ENCODE results near the gene CORIN. TPM values are rescaled to one million over a fixed set of nuclear protein-coding genes. Genes with fewer than 3 reads are reported as not detected.

CORIN gene
- total RNA-seq, 6 experiments from 2014 or later = 0.12 to 0.44 (median 0.16) TPM; not detected in 1

GRCh38 chr4:47876310-47876709, 38.4 kb upstream of the CORIN start:
- DNase-seq (no peak), ATAC-seq (no peak)
- Histone ChIP-seq H3K27me3 (no peaks in the 10 kb centered on the region), H3K4me3 (no peak overlapping the region), H3K36me3 (peaks cover 0 to 23% (median 7%) of the 10 kb centered on the region in 4 donors), H3K4me1 (no peaks in the 10 kb centered on the region), H3K27ac (no peak overlapping the region), H3K9me3 (no peaks in the 10 kb centered on the region)
- TF ChIP-seq POLR2A (IDR thresholded peaks at IDR 0.05) = no peak
- TF ChIP-seq CTCF (IDR thresholded peaks at IDR 0.05) = no peak
- intact Hi-C loops (cut with DNase I) = no loop called here

- WGBS (ENCODE audit: insufficient coverage, low coverage, low lambda C conversion rate, missing lambda C conversion rate) = 75% methylated on average over 3 of the region's 3 CpGs
- TF ChIP-seq POLR2A (IDR thresholded peaks at IDR 0.05) = no peak
- no peak for TF ChIP-seq CTCF (IDR thresholded peaks at IDR 0.05)
- DNase-seq (no peak), ATAC-seq (no peak)
- intact Hi-C loops (cut with DNase I) = no loop called here
- H3K27me3 ChIP-seq = no peaks in the 10 kb centered on the region
- H3K4me1 ChIP-seq = no peaks in the 10 kb centered on the region
- no peak overlapping the region for H3K4me3 ChIP-seq
- no peak overlapping the region for H3K27ac ChIP-seq
- H3K36me3 ChIP-seq = peaks cover 0 to 23% (median 7%) of the 10 kb centered on the region in 4 donors
- H3K9me3 ChIP-seq = no peaks in the 10 kb centered on the region
Measured at GRCh38 chr4:47873877-47874541, 36.1 kb upstream of the CORIN start.

GRCh38 chr4:47863486-47863885, 25.6 kb upstream of the CORIN start:
- no peaks in the 10 kb centered on the region for H3K27me3 ChIP-seq
- TF ChIP-seq CTCF (IDR thresholded peaks at IDR 0.05) (no peak), POLR2A (IDR thresholded peaks at IDR 0.05) (no peak)
- no peak for ATAC-seq
- H3K9me3 ChIP-seq = no peaks in the 10 kb centered on the region
- intact Hi-C loops (cut with DNase I) = no loop called here
- 91% methylated on average over 2 of the region's 4 CpGs for WGBS (ENCODE audit: insufficient coverage, low coverage, low lambda C conversion rate, missing lambda C conversion rate)
- DNase-seq = no peak
- no peaks in the 10 kb centered on the region for H3K36me3 ChIP-seq
- no peaks in the 10 kb centered on the region for H3K4me1 ChIP-seq
- H3K4me3 ChIP-seq = no peak overlapping the region
- H3K27ac ChIP-seq = no peak overlapping the region

GRCh38 chr4:47862297-47862696, 24.4 kb upstream of the CORIN start:
- no peaks in the 10 kb centered on the region for H3K4me1 ChIP-seq
- 92% methylated on average over 3 of the region's 3 CpGs for WGBS (ENCODE audit: insufficient coverage, low coverage, low lambda C conversion rate, missing lambda C conversion rate)
- DNase-seq (no peak), ATAC-seq (no peak)
- intact Hi-C loops (cut with DNase I) = no loop called here
- H3K27ac ChIP-seq = no peak overlapping the region
- no peak overlapping the region for H3K4me3 ChIP-seq
- no peaks in the 10 kb centered on the region for H3K36me3 ChIP-seq
- TF ChIP-seq CTCF (IDR thresholded peaks at IDR 0.05) = no peak
- TF ChIP-seq POLR2A (IDR thresholded peaks at IDR 0.05) = no peak
- no peaks in the 10 kb centered on the region for H3K9me3 ChIP-seq
- H3K27me3 ChIP-seq = no peaks in the 10 kb centered on the region

GRCh38 chr4:47860305-47860704, 22.4 kb upstream of the CORIN start:
- H3K9me3 ChIP-seq = no peaks in the 10 kb centered on the region
- 81% methylated on average over 1 of the region's 1 CpG for WGBS (ENCODE audit: insufficient coverage, low coverage, low lambda C conversion rate, missing lambda C conversion rate)
- no peak overlapping the region for H3K27ac ChIP-seq
- no peaks in the 10 kb centered on the region for H3K27me3 ChIP-seq
- no peaks in the 10 kb centered on the region for H3K4me1 ChIP-seq
- H3K36me3 ChIP-seq = no peaks in the 10 kb centered on the region
- TF ChIP-seq CTCF (IDR thresholded peaks at IDR 0.05) (no peak), POLR2A (IDR thresholded peaks at IDR 0.05) (no peak)
- DNase-seq (no peak), ATAC-seq (no peak)
- intact Hi-C loops (cut with DNase I) = no loop called here
- no peak overlapping the region for H3K4me3 ChIP-seq
